Calu3 (cell line): ENCODE data around the gene PRR16. TPM values are rescaled to one million over a fixed set of nuclear protein-coding genes. Genes with fewer than 3 reads are reported as not detected.

Experiments used
- BruUV-seq: library from RNA; stranded (reverse); fragments of 400-500 nt; replicated peaks from 2 replicates; lab custom pipeline; 2021; lab: Mats Ljungman, UMichigan
- CTCF ChIA-PET: fragments of 300-600 bp; sonication (Branson Sonifier 250); formaldehyde crosslinking; loops from one replicate; lab custom pipeline; 2022; ENCODE audit warnings: antibody characterized with exemption; lab: Charles Lee
- DNase-seq: peaks from one replicate; pipeline ENCODE4 v3.0.0; 2022
- H3K27ac Mint-ChIP-seq: one replicate; pipeline ENCODE4 v1.8.0; 2022; ENCODE audit warnings: mixed read lengths; ENCODE audit not compliant: unreplicated experiment
- H3K27me3 Mint-ChIP-seq: one replicate; pipeline ENCODE4 v1.8.0; 2022; ENCODE audit warnings: mixed read lengths; ENCODE audit not compliant: unreplicated experiment
- H3K36me3 Mint-ChIP-seq: one replicate; pipeline ENCODE4 v1.8.0; 2022; ENCODE audit warnings: mild to moderate bottlenecking, moderate library complexity, mixed read lengths; ENCODE audit not compliant: insufficient read depth, unreplicated experiment
- H3K4me1 Mint-ChIP-seq: one replicate; pipeline ENCODE4 v1.8.0; 2022; ENCODE audit warnings: mild to moderate bottlenecking, low read depth, mixed read lengths; ENCODE audit not compliant: unreplicated experiment
- H3K4me3 Mint-ChIP-seq: one replicate; pipeline ENCODE4 v1.8.0; 2022; ENCODE audit warnings: mild to moderate bottlenecking, low read depth, moderate library complexity, mixed read lengths; ENCODE audit not compliant: unreplicated experiment
- H3K9me3 Mint-ChIP-seq: one replicate; pipeline ENCODE4 v1.8.0; 2022; ENCODE audit warnings: low read depth, mixed read lengths; ENCODE audit not compliant: unreplicated experiment
- intact Hi-C: fragments of 100-400 bp; cut with micrococcal nuclease; formaldehyde crosslinking; loops from one replicate; pipeline ENCODE4 v1.10.0; 2022; ENCODE audit not compliant: unreplicated experiment
- total RNA-seq: library from RNA; stranded (reverse); gene quantifications from 2 replicates; pipeline ENCODE4 v1.2.3, GENCODE V29; 2022
- TF ChIP-seq, protein P1 (sequence below): fragments of 200-600 bp; IDR thresholded peaks from one replicate; pipeline ENCODE4 v1.8.0; 2022; ENCODE audit warnings: antibody characterized with exemption; ENCODE audit not compliant: unreplicated experiment

The PRR16 gene
- total RNA-seq, 1 experiment from 2014 or later, result 2.9 TPM

DNA sequence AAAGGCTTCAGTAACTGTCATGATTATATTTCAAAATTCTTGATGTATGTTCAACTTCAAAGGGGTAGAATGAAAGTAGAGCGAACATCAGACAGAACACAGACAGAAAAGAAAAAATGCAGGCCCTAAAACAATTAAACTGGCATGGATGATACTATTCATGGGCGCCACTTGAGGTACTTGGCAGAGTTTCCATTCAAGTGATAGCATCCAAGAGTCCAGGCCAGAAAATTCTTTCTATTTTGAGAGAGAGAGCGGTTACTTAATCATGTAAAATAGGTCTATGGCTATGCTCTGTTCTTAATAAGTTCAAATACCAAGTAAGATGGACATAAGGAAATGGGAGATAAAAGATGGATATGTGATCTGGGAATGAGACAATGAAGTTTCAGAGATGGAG is 21.4 kb upstream of the PRR16 start:
- TF ChIP-seq, protein P1, sequence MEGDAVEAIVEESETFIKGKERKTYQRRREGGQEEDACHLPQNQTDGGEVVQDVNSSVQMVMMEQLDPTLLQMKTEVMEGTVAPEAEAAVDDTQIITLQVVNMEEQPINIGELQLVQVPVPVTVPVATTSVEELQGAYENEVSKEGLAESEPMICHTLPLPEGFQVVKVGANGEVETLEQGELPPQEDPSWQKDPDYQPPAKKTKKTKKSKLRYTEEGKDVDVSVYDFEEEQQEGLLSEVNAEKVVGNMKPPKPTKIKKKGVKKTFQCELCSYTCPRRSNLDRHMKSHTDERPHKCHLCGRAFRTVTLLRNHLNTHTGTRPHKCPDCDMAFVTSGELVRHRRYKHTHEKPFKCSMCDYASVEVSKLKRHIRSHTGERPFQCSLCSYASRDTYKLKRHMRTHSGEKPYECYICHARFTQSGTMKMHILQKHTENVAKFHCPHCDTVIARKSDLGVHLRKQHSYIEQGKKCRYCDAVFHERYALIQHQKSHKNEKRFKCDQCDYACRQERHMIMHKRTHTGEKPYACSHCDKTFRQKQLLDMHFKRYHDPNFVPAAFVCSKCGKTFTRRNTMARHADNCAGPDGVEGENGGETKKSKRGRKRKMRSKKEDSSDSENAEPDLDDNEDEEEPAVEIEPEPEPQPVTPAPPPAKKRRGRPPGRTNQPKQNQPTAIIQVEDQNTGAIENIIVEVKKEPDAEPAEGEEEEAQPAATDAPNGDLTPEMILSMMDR, result no peak
- Mint-ChIP-seq H3K27ac (no peak overlapping the region), H3K9me3 (no peaks in the 10 kb centered on the region), H3K27me3 (no peaks in the 10 kb centered on the region), H3K36me3 (no peaks in the 10 kb centered on the region), H3K4me1 (peaks cover 13% of the 10 kb centered on the region), H3K4me3 (no peak overlapping the region)
- intact Hi-C loops, result no loop called here
- no peak for DNase-seq
- BruUV-seq, result no TSS peak
- CTCF ChIA-PET, result no interaction called here

DNA sequence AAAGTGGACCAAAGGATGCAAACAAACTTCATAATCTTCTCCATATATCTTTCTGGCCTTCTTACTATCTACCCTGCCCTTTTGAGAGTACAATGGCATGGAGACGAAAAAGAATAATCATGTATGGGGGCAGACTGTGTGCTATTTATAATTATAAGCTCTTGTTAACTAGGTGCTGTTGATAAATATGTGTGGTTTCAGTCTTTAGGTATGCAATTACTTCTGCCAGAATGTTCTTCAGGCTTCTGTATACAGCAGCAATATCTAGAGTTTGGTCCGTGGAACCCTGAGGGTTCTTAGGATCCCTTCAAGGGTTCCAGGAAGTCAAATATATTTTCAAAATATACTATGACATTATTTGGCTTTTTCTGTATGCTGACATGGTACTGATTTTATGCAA is 20.5 kb upstream of the PRR16 start:
- Mint-ChIP-seq H3K27ac (no peak overlapping the region), H3K27me3 (no peaks in the 10 kb centered on the region), H3K9me3 (no peaks in the 10 kb centered on the region), H3K36me3 (no peaks in the 10 kb centered on the region), H3K4me3 (no peak overlapping the region), H3K4me1 (peaks cover 13% of the 10 kb centered on the region)
- intact Hi-C loops, result no loop called here
- no TSS peak for BruUV-seq
- TF ChIP-seq, protein P1, result no peak
- no peak for DNase-seq
- CTCF ChIA-PET, result no interaction called here

DNA sequence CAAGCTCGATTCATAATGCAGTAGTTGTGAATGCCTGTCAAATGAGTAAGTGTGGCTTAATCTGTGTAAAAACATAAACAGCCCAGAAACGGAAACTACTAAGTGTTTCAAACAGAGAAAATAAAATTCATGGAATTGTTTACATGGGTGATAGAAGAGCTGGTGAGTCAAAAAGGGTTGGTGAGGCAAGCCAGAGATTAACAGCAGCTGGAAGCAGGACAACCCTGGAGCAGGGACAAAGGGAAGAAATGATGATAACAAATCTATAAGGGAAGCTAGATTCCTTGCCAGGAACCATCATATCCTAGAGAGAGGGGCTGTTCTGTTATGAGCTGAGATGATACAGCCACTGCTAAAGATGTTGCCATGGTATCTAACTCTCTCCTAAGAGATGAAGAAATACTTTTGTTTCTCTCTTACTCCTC is 18.0 kb upstream of the PRR16 start:
- H3K27me3 Mint-ChIP-seq, result no peaks in the 10 kb centered on the region
- intact Hi-C loops, result no loop called here
- CTCF ChIA-PET, result interaction anchor here (0.9 kb wide), 1 partner anchor 9 kb away, joined by 4 read pairs; no protein-coding TSS in a partner anchor
- H3K36me3 Mint-ChIP-seq, result no peaks in the 10 kb centered on the region
- TF ChIP-seq, protein P1, result no peak
- BruUV-seq, result no TSS peak
- H3K4me1 Mint-ChIP-seq, result peaks cover 13% of the 10 kb centered on the region
- H3K27ac Mint-ChIP-seq, result no peak overlapping the region
- no peaks in the 10 kb centered on the region for H3K9me3 Mint-ChIP-seq
- no peak for DNase-seq
- no peak overlapping the region for H3K4me3 Mint-ChIP-seq

DNA sequence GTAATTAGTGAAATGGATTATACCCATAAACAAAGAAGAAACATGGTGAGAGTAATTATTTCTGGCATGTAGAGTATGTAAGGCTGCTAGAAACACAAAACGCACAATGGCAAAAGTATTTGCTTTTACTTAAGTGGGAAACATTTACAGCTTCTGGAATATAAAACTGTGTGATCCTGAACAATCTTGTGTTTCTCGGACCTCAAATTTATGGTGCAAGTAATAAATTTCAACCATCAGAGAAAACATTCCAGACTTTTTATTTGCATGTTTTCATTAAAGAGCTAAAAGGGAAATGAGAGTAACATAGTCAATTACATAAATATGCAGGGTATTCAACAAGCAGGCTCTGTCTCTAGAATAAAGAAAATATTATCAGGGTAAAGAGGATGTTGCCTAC is 17.2 kb upstream of the PRR16 start:
- TF ChIP-seq, protein P1, result no peak
- no peaks in the 10 kb centered on the region for H3K27me3 Mint-ChIP-seq
- CTCF ChIA-PET, result no interaction called here
- intact Hi-C loops, result no loop called here
- no peak overlapping the region for H3K27ac Mint-ChIP-seq
- no TSS peak for BruUV-seq
- H3K36me3 Mint-ChIP-seq, result no peaks in the 10 kb centered on the region
- H3K9me3 Mint-ChIP-seq, result no peaks in the 10 kb centered on the region
- H3K4me3 Mint-ChIP-seq, result no peak overlapping the region
- peaks cover 13% of the 10 kb centered on the region for H3K4me1 Mint-ChIP-seq
- DNase-seq, result no peak
